OCI-LY1 (cell line): ENCODE measurements around the gene COMMD8.

Source experiments
- H2AFZ ChIP-seq: fragments of 200-600 bp; sonication (generic), shearing (Covaris generic); 2 replicates; pipeline ENCODE4 v1.6.0; 2014; ENCODE audit warnings: antibody characterized with exemption, mild to moderate bottlenecking, low read length
- H3F3A ChIP-seq: fragments of 200-600 bp; sonication (generic), shearing (Covaris generic); 2 replicates; pipeline ENCODE4 v1.6.0; 2014; ENCODE audit warnings: mild to moderate bottlenecking, antibody characterized with exemption, low read length, moderate library complexity; ENCODE audit not compliant: insufficient read depth
- H3K27ac ChIP-seq: fragments of 200-600 bp; sonication (generic); 2 replicates; pipeline ENCODE4 v1.5.1; 2014; ENCODE audit warnings: low read length, mixed run types, mild to moderate bottlenecking, low read depth; ENCODE audit not compliant: poor library complexity, severe bottlenecking
- H3K27me3 ChIP-seq: fragments of 200-600 bp; sonication (generic); 2 replicates; pipeline ENCODE4 v1.6.0; 2014; ENCODE audit warnings: antibody characterized with exemption, mild to moderate bottlenecking, low read length, moderate library complexity; ENCODE audit not compliant: insufficient read depth
- H3K36me3 ChIP-seq: fragments of 200-600 bp; sonication (generic); 2 replicates; pipeline ENCODE4 v1.6.1; 2014; ENCODE audit warnings: mild to moderate bottlenecking, antibody characterized with exemption, low read length, moderate library complexity, mixed read lengths; ENCODE audit not compliant: insufficient read depth
- H3K4me1 ChIP-seq: fragments of 200-600 bp; sonication (generic); 2 replicates; pipeline ENCODE4 v1.5.1; 2014; ENCODE audit warnings: mild to moderate bottlenecking, low read length, moderate library complexity; ENCODE audit not compliant: insufficient read depth, severe bottlenecking
- H3K4me2 ChIP-seq: fragments of 200-600 bp; sonication (generic), shearing (Covaris generic); 2 replicates; pipeline ENCODE4 v1.6.1; 2014; ENCODE audit warnings: low read length
- H3K4me3 ChIP-seq: fragments of 200-600 bp; sonication (generic); 2 replicates; pipeline ENCODE4 v1.5.1; 2014; ENCODE audit warnings: low read length, low read depth, mild to moderate bottlenecking, mixed read lengths; ENCODE audit not compliant: poor library complexity, severe bottlenecking
- H3K79me2 ChIP-seq: fragments of 200-600 bp; shearing (Covaris generic); 2 replicates; pipeline ENCODE4 v1.6.1; 2016; ENCODE audit warnings: mixed run types, low read length, mixed read lengths; ENCODE audit not compliant: insufficient read depth
- H3K9ac ChIP-seq: fragments of 200-600 bp; sonication (generic), shearing (Covaris generic); 2 replicates; pipeline ENCODE4 v1.6.1; 2014; ENCODE audit warnings: mild to moderate bottlenecking, low read length, mixed read lengths
- H3K9me2 ChIP-seq: fragments of 200-600 bp; sonication (generic), shearing (Covaris generic); 2 replicates; pipeline ENCODE4 v1.6.1; 2014; ENCODE audit warnings: low read depth, mild to moderate bottlenecking, low read length, mixed read lengths
- H3K9me3 ChIP-seq: fragments of 200-600 bp; shearing (Covaris generic); 2 replicates; pipeline ENCODE4 v1.6.1; 2014; ENCODE audit warnings: low read length, mixed read lengths
- H4K20me1 ChIP-seq: fragments of 200-600 bp; sonication (generic), shearing (Covaris generic); 2 replicates; pipeline ENCODE4 v1.6.0; 2016; ENCODE audit warnings: mild to moderate bottlenecking, low read length; ENCODE audit not compliant: insufficient read depth
- EZH2 ChIP-seq: fragments of 200-600 bp; sonication (generic), shearing (Covaris generic); IDR thresholded peaks from 2 replicates; pipeline ENCODE4 v1.8.0; 2017; ENCODE audit warnings: borderline replicate concordance, mixed run types, mild to moderate bottlenecking, antibody characterized with exemption, low read length, moderate library complexity, mixed read lengths
- TF ChIP-seq, protein P1 (sequence below): fragments of 200-600 bp; sonication (generic), shearing (Covaris generic); IDR thresholded peaks from 2 replicates; pipeline ENCODE4 v1.5.1; 2017; ENCODE audit warnings: mild to moderate bottlenecking, antibody characterized with exemption, low read length, moderate library complexity, mixed read lengths

Gene COMMD8

DNA sequence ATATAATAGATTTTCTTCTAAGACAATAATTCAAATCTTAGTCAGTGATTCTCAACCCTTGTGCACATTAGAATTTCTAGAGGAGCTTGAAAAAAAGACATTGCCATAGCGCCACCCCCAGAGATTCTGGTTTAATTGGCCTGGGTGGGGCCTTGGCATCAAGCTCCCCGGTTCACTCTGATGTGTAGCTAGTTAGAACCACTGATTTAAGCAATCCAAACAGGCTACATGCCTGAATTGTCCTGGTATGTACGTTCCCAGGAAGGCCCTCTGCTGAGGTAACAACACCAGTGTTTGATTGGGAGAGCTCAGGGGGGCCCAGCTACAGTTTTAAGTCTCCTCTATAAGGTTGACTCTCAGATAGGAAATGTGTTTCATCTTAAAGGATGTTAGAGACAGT is 20.2 kb upstream of the COMMD8 start:
- H2AFZ ChIP-seq, result no peak overlapping the region
- H3K4me3 ChIP-seq, result no peak overlapping the region
- no peaks in the 10 kb centered on the region for H3K9me2 ChIP-seq
- no peaks in the 10 kb centered on the region for H3K36me3 ChIP-seq
- H4K20me1 ChIP-seq, result no peaks in the 10 kb centered on the region
- peaks cover 25% of the 10 kb centered on the region for H3K4me1 ChIP-seq
- H3K79me2 ChIP-seq, result no peaks in the 10 kb centered on the region
- no peaks in the 10 kb centered on the region for H3K27me3 ChIP-seq
- TF ChIP-seq EZH2, result no peak
- TF ChIP-seq, protein P1, sequence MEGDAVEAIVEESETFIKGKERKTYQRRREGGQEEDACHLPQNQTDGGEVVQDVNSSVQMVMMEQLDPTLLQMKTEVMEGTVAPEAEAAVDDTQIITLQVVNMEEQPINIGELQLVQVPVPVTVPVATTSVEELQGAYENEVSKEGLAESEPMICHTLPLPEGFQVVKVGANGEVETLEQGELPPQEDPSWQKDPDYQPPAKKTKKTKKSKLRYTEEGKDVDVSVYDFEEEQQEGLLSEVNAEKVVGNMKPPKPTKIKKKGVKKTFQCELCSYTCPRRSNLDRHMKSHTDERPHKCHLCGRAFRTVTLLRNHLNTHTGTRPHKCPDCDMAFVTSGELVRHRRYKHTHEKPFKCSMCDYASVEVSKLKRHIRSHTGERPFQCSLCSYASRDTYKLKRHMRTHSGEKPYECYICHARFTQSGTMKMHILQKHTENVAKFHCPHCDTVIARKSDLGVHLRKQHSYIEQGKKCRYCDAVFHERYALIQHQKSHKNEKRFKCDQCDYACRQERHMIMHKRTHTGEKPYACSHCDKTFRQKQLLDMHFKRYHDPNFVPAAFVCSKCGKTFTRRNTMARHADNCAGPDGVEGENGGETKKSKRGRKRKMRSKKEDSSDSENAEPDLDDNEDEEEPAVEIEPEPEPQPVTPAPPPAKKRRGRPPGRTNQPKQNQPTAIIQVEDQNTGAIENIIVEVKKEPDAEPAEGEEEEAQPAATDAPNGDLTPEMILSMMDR, result peak; percentile 29; the same call in 1 of the 2 replicates
- H3K4me2 ChIP-seq, result no peak overlapping the region
- H3K27ac ChIP-seq, result no peak overlapping the region
- H3K9me3 ChIP-seq, result no peaks in the 10 kb centered on the region
- no peak overlapping the region for H3K9ac ChIP-seq
- H3F3A ChIP-seq, result no peaks in the 10 kb centered on the region

GRCh38 chr4:47482326-47482725 is 18.8 kb upstream of the COMMD8 start:
- no peaks in the 10 kb centered on the region for H3K9me3 ChIP-seq
- H3K9ac ChIP-seq, result no peak overlapping the region
- no peak overlapping the region for H3K27ac ChIP-seq
- H3K4me2 ChIP-seq, result no peak overlapping the region
- H4K20me1 ChIP-seq, result no peaks in the 10 kb centered on the region
- no peaks in the 10 kb centered on the region for H3K36me3 ChIP-seq
- no peaks in the 10 kb centered on the region for H3K27me3 ChIP-seq
- peaks cover 25% of the 10 kb centered on the region for H3K4me1 ChIP-seq
- H3F3A ChIP-seq, result no peaks in the 10 kb centered on the region
- H3K9me2 ChIP-seq, result no peaks in the 10 kb centered on the region
- H3K79me2 ChIP-seq, result no peaks in the 10 kb centered on the region
- H2AFZ ChIP-seq, result no peak overlapping the region
- TF ChIP-seq, protein P1, result no peak
- no peak for TF ChIP-seq EZH2
- no peak overlapping the region for H3K4me3 ChIP-seq

DNA sequence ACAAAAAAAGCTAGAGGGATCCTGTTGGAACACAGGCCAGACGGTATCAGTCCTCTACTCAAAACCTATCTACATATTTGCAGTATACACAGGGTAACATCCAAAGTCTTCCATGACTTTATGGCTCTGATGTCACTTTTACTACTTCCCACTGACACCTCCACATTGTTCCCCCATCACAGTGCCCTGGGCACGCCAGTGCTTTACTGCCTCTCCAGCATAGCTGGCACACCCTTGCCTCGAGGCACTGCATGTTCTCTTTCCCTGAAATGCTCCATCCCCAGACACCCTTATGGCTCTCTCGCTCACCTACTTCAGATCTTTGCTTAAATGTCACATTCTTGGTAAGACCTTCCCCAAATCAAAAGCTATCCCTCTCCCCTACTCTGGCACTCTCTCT is 15.3 kb upstream of the COMMD8 start:
- no peaks in the 10 kb centered on the region for H3K79me2 ChIP-seq
- no peak overlapping the region for H3K9ac ChIP-seq
- H3F3A ChIP-seq, result no peaks in the 10 kb centered on the region
- H4K20me1 ChIP-seq, result no peaks in the 10 kb centered on the region
- H3K4me1 ChIP-seq, result peaks cover 2% of the 10 kb centered on the region
- H3K4me2 ChIP-seq, result no peak overlapping the region
- no peaks in the 10 kb centered on the region for H3K9me3 ChIP-seq
- H3K4me3 ChIP-seq, result no peak overlapping the region
- H3K9me2 ChIP-seq, result no peaks in the 10 kb centered on the region
- no peaks in the 10 kb centered on the region for H3K36me3 ChIP-seq
- H2AFZ ChIP-seq, result no peak overlapping the region
- no peak overlapping the region for H3K27ac ChIP-seq
- no peaks in the 10 kb centered on the region for H3K27me3 ChIP-seq
- no peak for TF ChIP-seq EZH2
- TF ChIP-seq, protein P1, result no peak
